Activated CD4-positive, alpha-beta T cell treated with anti-CD3 and anti-CD28 coated beads, Interleukin-2, Interleukin-6, amounts not matched to agents 100 ng/mL and 50 ng/mL, durations not matched to agents 16 hours and 8 hours (primary cell): ENCODE data around the gene RD3L.
"Not testable (repeated sequence)": the region's sequence is repeated elsewhere in the genome, so short reads cannot be mapped to it uniquely, and the experiment has no call there.

ENCODE experiments used
- DNase-seq: peaks from one replicate; pipeline ENCODE4 v3.0.0-alpha.2; 2020

RD3L gene

DNA sequence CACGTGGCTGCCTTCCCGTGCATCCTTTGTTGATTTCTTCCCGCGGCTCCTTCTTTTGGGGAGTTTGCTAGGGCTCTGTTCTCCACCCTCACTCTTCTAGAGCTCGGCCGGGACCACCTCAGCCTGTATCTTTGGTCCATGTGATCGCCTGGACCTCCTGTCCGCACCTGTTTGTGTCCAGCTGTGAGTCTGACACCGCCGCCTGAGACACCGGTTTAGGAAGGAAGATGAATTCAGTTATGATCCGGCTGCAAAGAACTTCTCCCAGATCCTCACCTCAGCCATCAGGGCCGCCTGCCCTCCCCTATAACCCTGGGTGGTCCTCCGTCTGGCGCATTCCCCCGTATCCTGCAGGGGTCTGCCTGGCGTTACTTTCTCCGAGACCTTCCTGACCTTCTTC is 14.8 kb downstream of the RD3L start:
- DNase-seq: no peak

- DNase-seq: no peak
Measured at GRCh38 chr14:103925316-103925715, 17.0 kb downstream of the RD3L start.

DNA sequence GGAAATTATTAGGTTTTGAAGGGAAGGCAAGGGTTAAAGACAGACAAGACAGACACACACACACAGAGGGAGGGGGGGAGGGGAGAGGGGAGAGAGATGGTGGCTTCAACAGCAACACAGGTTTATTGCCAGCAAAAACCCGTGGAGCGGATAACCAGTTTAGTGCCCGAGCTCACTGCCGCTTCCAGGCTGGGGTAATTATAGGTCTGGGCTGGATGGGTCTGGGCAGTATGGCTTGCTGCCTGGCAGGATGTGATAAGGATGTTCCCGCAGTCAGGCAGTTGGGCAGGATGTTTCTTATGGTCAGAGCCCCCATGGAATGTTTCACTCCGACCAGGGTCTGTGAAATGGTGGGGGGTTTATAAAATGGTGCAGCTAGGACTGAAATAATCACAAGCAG is 18.5 kb downstream of the RD3L start:
- no peak for DNase-seq

DNA sequence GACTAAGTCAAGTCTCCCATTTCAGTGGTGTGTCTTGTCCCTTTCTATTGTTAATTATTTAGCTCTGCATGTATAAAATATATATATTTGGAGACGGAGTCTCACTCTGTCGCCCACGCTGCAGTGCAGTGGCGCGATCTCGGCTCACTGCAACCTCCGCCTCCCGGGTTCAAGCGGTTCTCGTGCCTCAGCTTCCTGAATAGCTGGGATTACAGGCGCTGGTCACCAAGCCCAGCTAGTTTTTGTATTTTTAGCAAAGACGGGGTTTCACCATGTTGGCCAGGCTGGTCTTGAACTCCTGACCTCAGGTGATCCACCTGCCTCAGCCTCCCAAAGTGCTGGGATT is 20.5 kb downstream of the RD3L start:
- not testable (repeated sequence) for DNase-seq

DNA sequence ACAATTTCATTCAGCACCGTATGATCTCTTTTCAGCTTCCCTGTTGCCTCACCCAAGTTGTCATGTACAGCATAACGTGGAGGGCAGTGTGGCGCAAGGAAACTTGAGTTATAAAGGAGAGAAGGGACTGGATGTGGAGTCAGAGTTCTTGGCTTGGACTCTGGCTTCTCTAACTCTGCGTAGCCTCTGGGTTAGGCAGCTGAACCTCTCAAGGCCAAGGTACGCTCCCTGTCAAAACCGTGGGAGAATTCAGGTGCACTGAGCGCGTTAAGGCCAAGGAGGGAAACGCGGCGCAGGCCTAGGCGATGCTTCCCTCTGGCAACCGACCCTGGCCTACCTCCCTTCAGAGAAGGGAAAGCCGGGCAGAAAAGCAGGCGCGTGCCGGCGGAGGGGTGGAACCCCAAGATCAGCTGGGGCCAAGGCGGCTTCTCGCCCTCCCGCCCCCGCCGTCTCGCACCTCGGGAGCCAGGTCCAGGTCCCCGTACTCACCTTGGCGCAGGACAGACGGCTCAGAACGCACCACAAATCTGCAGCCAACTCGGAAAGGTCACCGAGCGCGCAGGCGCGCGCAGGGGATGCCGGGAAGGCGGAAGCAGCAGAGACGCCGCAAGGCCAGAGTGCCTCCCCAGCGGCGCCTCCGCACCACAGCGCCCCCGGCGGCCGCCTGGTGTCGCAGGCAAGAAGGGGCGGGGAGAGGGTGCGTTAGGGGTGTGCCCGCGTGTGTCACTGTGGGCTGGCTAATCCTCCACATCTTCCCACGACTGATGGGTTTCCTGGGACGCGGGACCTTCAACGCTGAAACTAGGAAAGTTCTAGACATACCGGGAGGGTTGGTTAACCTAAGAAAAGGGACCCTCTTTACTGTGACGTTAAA is 21.1 kb downstream of the RD3L start:
- peak; percentile 97 for DNase-seq

- no peak for DNase-seq
Measured at GRCh38 chr14:103916636-103917262, 25.6 kb downstream of the RD3L start.

- no peak for DNase-seq
Measured at GRCh38 chr14:103915616-103916015, 26.7 kb downstream of the RD3L start.

GRCh38 chr14:103910984-103911383 is 31.3 kb downstream of the RD3L start:
- DNase-seq: no peak

- peak; percentile 81 for DNase-seq
Measured at GRCh38 chr14:103910262-103910935, 31.9 kb downstream of the RD3L start.

DNA sequence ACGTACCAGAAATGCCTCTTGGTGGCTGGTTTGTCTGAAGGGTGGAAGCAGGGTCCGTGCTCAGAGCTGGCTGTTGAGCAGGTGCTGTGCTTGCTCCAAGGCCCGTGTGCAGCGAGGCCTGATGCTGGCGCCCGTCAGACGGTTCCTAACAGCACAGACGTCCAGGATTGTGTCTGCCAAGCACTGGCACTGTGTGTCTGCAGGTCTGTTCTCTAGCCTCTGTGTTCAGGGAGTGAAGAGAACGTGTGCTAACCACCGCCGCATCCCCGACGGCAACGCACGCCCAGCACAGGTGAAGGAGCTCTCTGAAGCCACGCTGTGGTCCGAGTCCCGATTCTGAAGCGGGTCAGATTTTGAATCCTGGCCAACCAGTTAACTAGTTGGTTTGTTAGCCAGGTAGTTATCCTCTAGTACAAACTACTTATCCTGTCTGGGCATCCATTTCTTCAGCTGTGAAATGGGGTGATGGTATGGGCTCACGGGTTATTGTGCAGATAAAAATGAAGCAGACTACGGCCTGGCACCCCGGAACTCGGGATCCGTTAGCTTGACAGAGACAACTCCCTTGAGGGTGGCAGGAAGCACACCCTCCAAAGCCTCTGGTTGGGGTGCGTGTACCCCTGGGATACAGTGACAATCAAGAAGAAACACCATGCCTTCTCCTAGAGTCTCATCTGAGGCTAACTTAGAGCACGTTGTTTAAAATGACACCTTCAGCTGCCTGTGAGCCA is 32.6 kb downstream of the RD3L start:
- no peak for DNase-seq

DNA sequence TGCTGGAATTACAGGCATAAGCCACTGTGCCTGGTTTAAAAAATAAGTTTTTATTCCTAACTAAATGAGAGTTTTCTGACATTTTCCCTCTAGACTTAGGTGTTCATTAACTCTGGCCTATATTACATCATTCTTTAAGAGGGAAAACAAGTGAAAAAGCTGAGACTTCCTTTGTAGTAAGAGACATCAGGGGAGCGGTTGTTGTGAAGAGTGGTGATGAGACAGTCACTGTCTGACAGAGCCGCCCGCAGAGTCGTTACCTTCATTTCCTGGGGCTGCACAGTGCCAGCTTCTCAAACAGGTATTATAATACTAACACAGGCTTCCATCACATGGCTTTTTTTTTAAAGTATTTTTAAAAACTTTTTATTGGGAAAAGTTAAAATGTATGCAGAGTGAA is 33.7 kb downstream of the RD3L start:
- peak; percentile 24 for DNase-seq

GRCh38 chr14:103905842-103906456 is 36.4 kb downstream of the RD3L start:
- DNase-seq: peak; percentile 14

DNA sequence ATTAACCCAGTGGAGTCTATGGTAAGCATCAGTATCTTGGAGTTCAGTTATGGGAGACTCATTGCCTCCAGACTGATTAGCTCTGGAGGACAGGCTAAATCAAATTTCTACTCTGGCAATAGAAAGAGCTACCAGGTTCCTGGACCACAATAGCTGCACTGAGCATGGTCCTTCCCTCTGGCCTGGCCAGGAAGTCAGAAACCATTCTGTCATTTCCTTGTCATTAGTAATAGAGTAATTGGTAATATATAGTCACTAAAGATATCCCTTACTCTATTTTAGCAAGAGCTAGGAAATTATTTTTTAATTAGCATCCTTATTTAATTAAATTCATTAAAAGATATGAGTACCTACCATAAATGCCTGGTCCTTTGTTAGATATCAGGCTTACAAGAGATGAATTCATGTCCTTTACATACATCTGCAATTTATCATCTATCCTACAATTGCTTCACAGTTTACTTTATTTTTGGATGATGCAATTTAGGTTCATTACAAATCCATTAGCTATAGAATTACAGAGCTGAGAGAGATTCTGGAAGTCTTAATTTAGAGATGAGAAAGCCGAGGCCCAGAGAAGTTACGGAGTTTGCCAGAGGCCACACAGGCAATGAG is 37.7 kb downstream of the RD3L start:
- DNase-seq: no peak

DNA sequence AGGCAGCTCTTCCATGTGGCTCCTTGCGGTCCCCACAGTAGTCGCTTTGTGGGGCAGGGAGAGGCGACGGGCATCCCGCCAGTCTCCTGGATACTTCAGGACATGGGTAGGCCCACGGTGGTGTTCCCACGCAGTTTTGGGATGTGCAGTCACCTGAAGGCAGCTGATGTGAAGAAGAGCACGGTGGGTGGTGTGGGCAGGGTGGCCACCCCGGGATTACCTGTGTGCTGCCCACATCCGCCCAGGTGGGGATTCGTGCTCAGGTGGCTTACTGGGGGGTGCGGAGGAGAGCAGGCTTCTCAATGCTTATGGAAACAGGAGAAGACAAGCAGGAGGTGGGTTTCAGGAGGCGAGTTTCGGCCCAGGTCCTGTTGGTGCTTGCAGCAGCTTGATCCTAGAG is 42.5 kb downstream of the RD3L start:
- DNase-seq: no peak

GRCh38 chr14:103899316-103899715 is 43.0 kb downstream of the RD3L start:
- no peak for DNase-seq

GRCh38 chr14:103898711-103899110 is 43.6 kb downstream of the RD3L start:
- DNase-seq: no peak

GRCh38 chr14:103898204-103898603 is 44.1 kb downstream of the RD3L start:
- no peak for DNase-seq

GRCh38 chr14:103897075-103897947 is 45.0 kb downstream of the RD3L start:
- DNase-seq: no peak

GRCh38 chr14:103896578-103896977 is 45.8 kb downstream of the RD3L start:
- DNase-seq: no peak

DNA sequence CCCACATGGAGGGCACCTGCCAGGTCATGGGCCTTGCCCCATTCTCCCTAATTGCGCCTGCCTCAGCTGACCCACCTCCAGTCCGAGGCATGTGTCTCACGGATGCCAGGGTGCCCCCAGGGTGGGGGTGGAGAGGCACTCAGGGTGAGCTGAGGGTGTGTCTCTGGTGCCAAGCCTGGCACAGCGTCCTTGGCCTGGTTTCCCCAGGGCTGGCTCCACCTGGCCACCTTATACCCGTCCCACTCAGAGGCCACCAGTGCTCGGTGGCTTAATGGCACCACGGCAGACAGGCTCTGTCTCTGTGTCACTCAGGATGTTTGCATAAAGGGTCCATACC is 47.6 kb downstream of the RD3L start:
- DNase-seq: no peak

GRCh38 chr14:103894034-103894722 is 48.2 kb downstream of the RD3L start:
- DNase-seq: no peak
